IPS DF 4.7 (cell line): ENCODE measurements around the gene CGGBP1.

Source experiments
- DNase-seq: peaks from one replicate; pipeline ENCODE4 v3.0.0-alpha.2; 2013; ENCODE audit warnings: low spot score; ENCODE audit errors: extremely low read depth

The CGGBP1 gene

GRCh38 chr3:88058581-88059379 is at the start of gene CGGBP1, which contains the start of gene ZNF654:
CGGBP1 (minus strand) TSS chr3:88059005; CDS start chr3:88055976, 3,029 bp downstream.
ZNF654 (plus strand) TSS chr3:88059255; CDS start chr3:88059320, 65 bp downstream.
- peak; percentile 93 for DNase-seq

- no peak for DNase-seq
These were observed 46.5 kb upstream of the CGGBP1 start for GRCh38 chr3:88105325-88105724.

- DNase-seq: no peak
These were observed 42.3 kb upstream of the CGGBP1 start for GRCh38 chr3:88101142-88101541.

- DNase-seq: no peak
These were observed 34.5 kb upstream of the CGGBP1 start for GRCh38 chr3:88093266-88093665.

- no peak for DNase-seq
These were observed 33.5 kb upstream of the CGGBP1 start for GRCh38 chr3:88092270-88092669.

GRCh38 chr3:88090681-88091080 is 31.9 kb upstream of the CGGBP1 start:
- DNase-seq: no peak

GRCh38 chr3:88084097-88084501 is 25.3 kb upstream of the CGGBP1 start:
- DNase-seq: no peak

- DNase-seq: no peak
These were observed 24.0 kb upstream of the CGGBP1 start for GRCh38 chr3:88082854-88083253.

- no peak for DNase-seq
These were observed 20.1 kb upstream of the CGGBP1 start for GRCh38 chr3:88078932-88079331.

GRCh38 chr3:88076712-88077111 is 17.9 kb upstream of the CGGBP1 start:
- no peak for DNase-seq

- DNase-seq: no peak
These were observed 16.7 kb upstream of the CGGBP1 start for GRCh38 chr3:88075497-88075896.

GRCh38 chr3:88075072-88075471 is 16.3 kb upstream of the CGGBP1 start:
- DNase-seq: no peak

GRCh38 chr3:88061746-88062145 is 2.9 kb upstream of the CGGBP1 start:
- DNase-seq: no peak

GRCh38 chr3:88059380-88060170 is 770 bp upstream of the CGGBP1 start:
- no peak for DNase-seq

- DNase-seq: no peak
These were observed 562 bp downstream of the CGGBP1 start for GRCh38 chr3:88058306-88058580.

GRCh38 chr3:88057630-88058305 is 1.0 kb downstream of the CGGBP1 start:
- no peak for DNase-seq

- no peak for DNase-seq
These were observed 12.0 kb downstream of the CGGBP1 start for GRCh38 chr3:88046766-88047165.

GRCh38 chr3:88044411-88044810 is 14.4 kb downstream of the CGGBP1 start:
- no peak for DNase-seq

- DNase-seq: no peak
These were observed 17.8 kb downstream of the CGGBP1 start for GRCh38 chr3:88041005-88041404.

- no peak for DNase-seq
These were observed 18.3 kb downstream of the CGGBP1 start for GRCh38 chr3:88040529-88040928.

- no peak for DNase-seq
These were observed 20.2 kb downstream of the CGGBP1 start for GRCh38 chr3:88038566-88038965.

- no peak for DNase-seq
These were observed 22.6 kb downstream of the CGGBP1 start for GRCh38 chr3:88036221-88036620.
